Activated CD4-positive, alpha-beta T cell treated with anti-CD3 and anti-CD28 coated beads for 36 hours (primary cell): Measurements from ENCODE around the gene CEP131. TPM values are rescaled to one million over a fixed set of nuclear protein-coding genes. Genes with fewer than 3 reads are reported as not detected.

ENCODE experiments used
- ATAC-seq: fragments of 200-7000 bp; cut with Tn5 transposase; one replicate; pipeline ENCODE4 v1.10.0; 2021; ENCODE audit warnings: mild to moderate bottlenecking, moderate library complexity
- CTCF ChIA-PET: fragments of 350-600 bp; sonication (Branson Sonifier 250); formaldehyde crosslinking; loops from one replicate; lab custom pipeline; 2021; ENCODE audit warnings: antibody characterized with exemption; lab: Charles Lee
- POLR2A ChIA-PET: fragments of 350-600 bp; sonication (Branson Sonifier 250); formaldehyde crosslinking; loops from one replicate; lab custom pipeline; 2021; ENCODE audit warnings: antibody characterized with exemption, inconsistent platforms; lab: Charles Lee
- DNase-seq: peaks from one replicate; pipeline ENCODE4 v3.0.0-alpha.2; 2020
- H3K27ac Mint-ChIP-seq: one replicate; pipeline ENCODE4 v1.8.0; 2021; ENCODE audit warnings: mixed read lengths
- H3K27me3 Mint-ChIP-seq: one replicate; pipeline ENCODE4 v1.8.0; 2021; ENCODE audit warnings: mixed read lengths
- H3K36me3 Mint-ChIP-seq: one replicate; pipeline ENCODE4 v1.8.0; 2021; ENCODE audit warnings: low read depth, mixed read lengths
- H3K4me1 Mint-ChIP-seq: one replicate; pipeline ENCODE4 v1.8.0; 2021; ENCODE audit warnings: mixed read lengths
- H3K4me3 Mint-ChIP-seq: one replicate; pipeline ENCODE4 v1.8.0; 2021; ENCODE audit warnings: mild to moderate bottlenecking, moderate library complexity, mixed read lengths
- H3K9me3 Mint-ChIP-seq: one replicate; pipeline ENCODE4 v1.8.0; 2021; ENCODE audit warnings: low read depth, mixed read lengths
- intact Hi-C, 2 experiments: fragments of 100-400 bp; cut with DNase I in 1 of 2; cut with micrococcal nuclease in 1 of 2; formaldehyde crosslinking; loops; one replicate each; pipeline versions ENCODE4 v1.14.2 to v1.15.1; 2022 to 2024; cut with DNase I, micrococcal nuclease
- total RNA-seq, 2 experiments: library from RNA; stranded (reverse); gene quantifications; one replicate each; pipeline ENCODE4 v1.2.3, GENCODE V29; 2021

CEP131 gene
- total RNA-seq, 2 experiments from 2014 or later = 7.6 to 9.5 TPM

GRCh38 chr17:81140018-81140417 is 82.7 kb downstream of the CEP131 start:
- Mint-ChIP-seq H3K27me3 (no peaks in the 10 kb centered on the region), H3K36me3 (no peaks in the 10 kb centered on the region), H3K27ac (no peak overlapping the region), H3K4me3 (no peak overlapping the region), H3K4me1 (no peaks in the 10 kb centered on the region), H3K9me3 (peaks cover 11% of the 10 kb centered on the region)
- no peak for ATAC-seq
- ChIA-PET CTCF (interaction anchor here (1.1 kb wide), 1 partner anchor 290 kb away, joined by 4 read pairs; no protein-coding TSS in a partner anchor), POLR2A (no interaction called here)
- DNase-seq = no peak
- intact Hi-C loops = no loop called here

Other genes starting within 250 kb of the CEP131 start
- gene CHMP6, start 231.1 kb downstream of the CEP131 start, total RNA-seq = 10 to 100 TPM; 15.9 to 19.4 TPM
- 1 to 10 TPM; 4.6 to 5.0 TPM for gene BAIAP2, start 187.8 kb downstream of the CEP131 start, total RNA-seq
- not detected for gene PVALEF, start 57.5 kb downstream of the CEP131 start, total RNA-seq
- under 1 TPM; 0.35 to 0.41 TPM for gene AATK, start 56.7 kb downstream of the CEP131 start, total RNA-seq
- 10 to 100 TPM; 17.8 to 20.3 TPM for gene TEPSIN, start 16.1 kb upstream of the CEP131 start, total RNA-seq
- gene NDUFAF8, start 16.4 kb upstream of the CEP131 start, total RNA-seq = 10 to 100 TPM; 31.0 to 57.9 TPM
- gene SLC38A10, start 72.3 kb upstream of the CEP131 start, total RNA-seq = 10 to 100 TPM; 47.6 to 52.9 TPM
- under 1 TPM in 1 of 2 experiments, not detected in 1; 0.05 TPM for gene BAHCC1, start 172.5 kb upstream of the CEP131 start, total RNA-seq